BJ (cell line): Measurements from ENCODE around the gene TENT5A. TPM values are rescaled to one million over a fixed set of nuclear protein-coding genes. Genes with fewer than 3 reads are reported as not detected.
"Not testable (repeated sequence)": the region's sequence is repeated elsewhere in the genome, so short reads cannot be mapped to it uniquely, and the experiment has no call there.

Source experiments
- CTCF ChIA-PET: fragments of 350-600 bp; formaldehyde crosslinking; extraction: SDS; loops from one replicate; lab custom pipeline; 2021; ENCODE audit warnings: antibody characterized with exemption, inconsistent platforms; lab: Yijun Ruan, JAX
- POLR2A ChIA-PET: fragments of 300-600 bp; sonication (Branson Sonifier 250); formaldehyde crosslinking; extraction: SDS; loops from one replicate; lab custom pipeline; 2021; ENCODE audit warnings: antibody characterized with exemption; lab: Charles Lee
- DNase-seq: peaks from one replicate; pipeline ENCODE4 v3.0.0-alpha.2; 2011; ENCODE audit warnings: low read depth
- H3K27me3 ChIP-seq: 2 replicates; pipeline ENCODE4 v1.6.0; 2011; ENCODE audit warnings: low read length; ENCODE audit not compliant: control insufficient read depth, insufficient read depth
- H3K36me3 ChIP-seq: 2 replicates; pipeline ENCODE4 v1.5.1; 2011; ENCODE audit warnings: low read length; ENCODE audit not compliant: control insufficient read depth, insufficient read depth
- H3K4me3 ChIP-seq: 2 replicates; pipeline ENCODE4 v1.5.1; 2011; ENCODE audit warnings: low read depth, mild to moderate bottlenecking, control low read depth, low read length
- polyA plus RNA-seq: library from polyadenylated mRNA; depleted of rRNA; stranded (reverse); fragments of >200 nt; gene quantifications from 2 replicates; pipeline ENCODE4 v1.2.3, GENCODE V29; 2011
- TF ChIP-seq, protein P1 (sequence below): IDR thresholded peaks from 2 replicates; pipeline ENCODE4 v1.5.1; 2011; ENCODE audit warnings: low read depth, mild to moderate bottlenecking, control low read depth, inconsistent platforms, low read length, moderate library complexity; ENCODE audit not compliant: insufficient read depth

The TENT5A gene
- polyA plus RNA-seq, 1 experiment, result 9.7 TPM

DNA sequence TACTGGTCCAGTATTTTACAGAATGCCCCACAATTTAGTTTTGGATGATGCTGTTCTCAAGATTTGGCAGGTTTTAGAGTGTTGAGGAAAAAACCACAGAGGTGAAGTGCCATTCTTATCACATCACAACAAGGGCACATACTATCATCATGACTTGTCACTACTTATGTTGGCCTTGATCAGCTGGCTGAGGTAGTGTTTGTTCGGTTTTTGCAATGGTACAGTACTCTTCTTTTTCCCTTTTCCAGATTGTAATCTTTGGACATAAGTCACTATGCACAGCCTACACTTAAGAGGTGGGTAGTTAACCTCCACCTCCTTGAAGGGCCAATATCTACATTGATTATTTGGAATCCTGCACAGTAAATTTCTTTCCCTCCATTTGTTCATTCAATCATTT is 8.8 kb downstream of the TENT5A start:
- Histone ChIP-seq H3K4me3 (no peak overlapping the region), H3K36me3 (peaks cover 4% of the 10 kb centered on the region), H3K27me3 (no peaks in the 10 kb centered on the region)
- CTCF ChIA-PET, result interaction anchor here (1.1 kb wide), 1 partner anchor 262 kb away, joined by 3 read pairs; no protein-coding TSS in a partner anchor
- POLR2A ChIA-PET, result no interaction called here
- TF ChIP-seq, protein P1, sequence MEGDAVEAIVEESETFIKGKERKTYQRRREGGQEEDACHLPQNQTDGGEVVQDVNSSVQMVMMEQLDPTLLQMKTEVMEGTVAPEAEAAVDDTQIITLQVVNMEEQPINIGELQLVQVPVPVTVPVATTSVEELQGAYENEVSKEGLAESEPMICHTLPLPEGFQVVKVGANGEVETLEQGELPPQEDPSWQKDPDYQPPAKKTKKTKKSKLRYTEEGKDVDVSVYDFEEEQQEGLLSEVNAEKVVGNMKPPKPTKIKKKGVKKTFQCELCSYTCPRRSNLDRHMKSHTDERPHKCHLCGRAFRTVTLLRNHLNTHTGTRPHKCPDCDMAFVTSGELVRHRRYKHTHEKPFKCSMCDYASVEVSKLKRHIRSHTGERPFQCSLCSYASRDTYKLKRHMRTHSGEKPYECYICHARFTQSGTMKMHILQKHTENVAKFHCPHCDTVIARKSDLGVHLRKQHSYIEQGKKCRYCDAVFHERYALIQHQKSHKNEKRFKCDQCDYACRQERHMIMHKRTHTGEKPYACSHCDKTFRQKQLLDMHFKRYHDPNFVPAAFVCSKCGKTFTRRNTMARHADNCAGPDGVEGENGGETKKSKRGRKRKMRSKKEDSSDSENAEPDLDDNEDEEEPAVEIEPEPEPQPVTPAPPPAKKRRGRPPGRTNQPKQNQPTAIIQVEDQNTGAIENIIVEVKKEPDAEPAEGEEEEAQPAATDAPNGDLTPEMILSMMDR, result no peak
- DNase-seq, result no peak

DNA sequence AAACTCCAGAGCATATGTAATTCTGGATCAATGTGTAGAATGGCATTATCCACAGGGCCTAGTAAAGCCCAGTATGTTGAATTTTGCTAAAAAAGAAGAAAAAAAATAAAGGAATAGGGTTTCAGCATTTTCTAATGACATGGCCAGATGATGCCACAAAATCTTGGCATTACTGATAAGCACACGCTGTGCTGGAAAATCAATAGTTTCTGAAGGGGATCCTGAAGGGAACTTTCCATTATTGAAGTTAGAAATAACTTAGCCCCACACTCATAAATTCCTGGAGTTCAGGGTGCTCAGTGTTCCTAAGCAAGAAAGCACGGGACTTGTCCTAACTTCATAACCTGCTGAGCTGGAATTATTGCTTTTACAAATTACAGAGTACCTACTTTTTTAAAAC is 10.8 kb downstream of the TENT5A start:
- ChIA-PET POLR2A (no interaction called here), CTCF (no interaction called here)
- Histone ChIP-seq H3K27me3 (no peaks in the 10 kb centered on the region), H3K4me3 (no peak overlapping the region), H3K36me3 (peaks cover 4% of the 10 kb centered on the region; the same call in 1 of the 2 replicates)
- TF ChIP-seq, protein P1, result no peak
- DNase-seq, result no peak

DNA sequence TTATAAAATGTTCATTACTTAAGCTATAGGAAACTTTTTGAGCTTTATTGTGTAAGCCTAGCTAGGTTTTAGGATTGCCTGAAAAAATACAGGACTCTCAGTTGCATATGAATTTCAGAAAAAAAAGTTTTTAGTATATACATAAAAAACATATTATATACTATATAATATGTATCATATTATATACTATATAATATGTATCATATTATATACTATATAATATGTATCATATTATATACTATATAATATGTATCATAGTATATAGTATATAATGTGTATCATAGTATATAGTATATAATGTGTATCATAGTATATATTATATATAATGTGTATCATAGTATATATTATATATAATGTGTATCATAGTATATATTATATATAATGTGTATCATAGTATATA is 11.9 kb downstream of the TENT5A start:
- POLR2A ChIA-PET, result not testable (repeated sequence)

DNA sequence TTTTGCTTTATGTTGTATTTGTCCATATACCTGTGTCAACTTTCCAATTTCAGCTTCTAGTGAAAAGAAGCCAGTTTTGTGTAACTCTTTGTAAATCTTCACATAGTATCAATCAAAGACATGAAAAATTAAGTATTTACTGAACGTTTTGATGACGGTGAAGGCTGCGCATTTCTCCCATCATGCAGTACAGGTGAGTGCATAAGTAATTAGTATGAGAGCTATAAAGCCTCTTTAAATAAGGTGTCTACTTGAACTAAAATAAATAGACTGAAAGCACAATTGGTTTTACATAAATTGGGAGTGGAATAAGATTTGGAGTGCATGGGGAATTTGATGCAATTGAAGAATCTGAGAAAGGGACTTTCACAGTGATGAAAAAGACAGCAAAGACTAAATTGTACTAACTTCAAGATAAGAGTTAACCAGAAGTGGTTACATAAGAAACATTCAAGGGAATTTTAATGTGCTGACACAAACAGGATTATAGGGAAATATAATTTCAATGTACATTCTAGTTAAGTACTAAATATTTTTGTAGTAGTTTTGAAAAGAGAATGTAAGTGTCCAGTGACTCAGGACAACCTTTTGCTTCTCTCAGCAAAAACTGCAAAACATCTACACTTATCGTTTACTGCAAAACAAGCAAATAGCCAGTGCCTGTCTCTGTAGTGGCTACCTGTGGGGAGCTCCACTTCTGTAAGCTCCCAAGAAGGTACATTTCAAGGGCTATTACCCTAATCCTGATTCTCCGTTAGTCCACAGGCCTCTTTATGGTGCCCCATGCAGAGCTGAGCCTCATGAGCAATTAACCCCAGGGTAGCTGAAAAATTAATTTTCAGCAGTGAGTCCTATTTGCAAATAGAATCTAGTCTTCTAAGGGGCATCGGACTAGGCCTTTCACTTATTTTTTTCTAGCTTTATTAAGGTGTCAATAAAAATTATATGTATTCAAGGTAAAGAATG is 13.0 kb downstream of the TENT5A start:
- TF ChIP-seq, protein P1, result no peak
- ChIA-PET POLR2A (no interaction called here), CTCF (interaction anchor here (0.7 to 0.8 kb wide), 2 partner anchors 12 to 29 kb away, joined by 3 read pairs; no protein-coding TSS in a partner anchor)
- no peak overlapping the region for H3K4me3 ChIP-seq
- no peaks in the 10 kb centered on the region for H3K27me3 ChIP-seq
- no peaks in the 10 kb centered on the region for H3K36me3 ChIP-seq
- no peak for DNase-seq

More for the DNA sequence above, 11.9 kb downstream of the TENT5A start:
- H3K4me3 ChIP-seq, CTCF ChIA-PET, H3K36me3 ChIP-seq, DNase-seq, H3K27me3 ChIP-seq: not testable (repeated sequence)

DNA sequence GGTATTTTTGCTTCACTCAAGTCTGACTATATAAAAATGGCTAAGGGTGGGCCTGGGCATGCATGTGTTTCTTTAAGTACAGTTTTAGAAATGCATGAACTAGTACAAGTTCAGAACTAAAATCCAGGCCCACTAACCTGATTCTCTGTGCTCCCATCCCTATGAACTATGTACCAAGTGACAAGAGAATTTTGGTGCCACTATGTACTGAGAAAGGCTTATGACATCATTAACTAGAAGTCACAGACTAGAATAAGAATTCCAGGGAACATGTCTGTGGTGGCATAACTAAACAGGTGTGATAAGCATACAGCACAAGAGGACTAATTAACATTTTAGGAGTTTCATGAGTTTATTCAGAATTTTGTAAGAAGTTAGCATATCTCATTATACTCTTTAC is 16.1 kb downstream of the TENT5A start:
- no peak overlapping the region for H3K4me3 ChIP-seq
- H3K27me3 ChIP-seq, result no peaks in the 10 kb centered on the region
- ChIA-PET CTCF (no interaction called here), POLR2A (no interaction called here)
- no peak for DNase-seq
- TF ChIP-seq, protein P1, result no peak
- H3K36me3 ChIP-seq, result no peaks in the 10 kb centered on the region
